RPMI7951 (cell line): ENCODE data around the gene GLO1. TPM values are rescaled to one million over a fixed set of nuclear protein-coding genes. Genes with fewer than 3 reads are reported as not detected.
"Not testable (repeated sequence)": the region's sequence is repeated elsewhere in the genome, so short reads cannot be mapped to it uniquely, and the experiment has no call there.

Experiments used
- DNase-seq: peaks from one replicate; pipeline ENCODE4 v3.0.0-alpha.2; 2012; ENCODE audit warnings: low read depth
- total RNA-seq: library from RNA; depleted of rRNA; stranded (reverse); fragments of >200 nt; shearing (Covaris generic); gene quantifications from 2 replicates; pipeline ENCODE4 v1.2.3, GENCODE V29; 2014

Gene GLO1
- total RNA-seq, 1 experiment from 2014 or later, result 263 TPM

DNA sequence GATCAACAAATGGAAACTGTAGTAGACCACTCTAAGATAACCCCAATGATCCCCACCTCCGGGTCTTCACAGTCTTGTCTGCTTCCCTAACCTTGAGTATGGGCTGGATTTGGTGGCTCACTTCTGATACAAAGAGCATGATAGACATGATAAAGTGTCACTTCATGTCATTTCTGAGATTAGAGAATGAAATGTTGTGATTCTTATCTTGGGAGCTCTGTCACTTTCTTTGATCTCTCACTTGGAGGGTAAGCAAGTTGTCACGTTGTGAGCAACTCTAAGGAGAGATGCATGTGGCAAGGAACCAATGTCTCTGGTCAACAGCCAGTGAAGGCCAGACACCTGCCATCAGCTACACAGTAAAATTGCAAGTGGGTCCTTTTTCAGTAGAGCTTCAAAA, 3.0 kb upstream of the GLO1 start:
- DNase-seq, result no peak

DNA sequence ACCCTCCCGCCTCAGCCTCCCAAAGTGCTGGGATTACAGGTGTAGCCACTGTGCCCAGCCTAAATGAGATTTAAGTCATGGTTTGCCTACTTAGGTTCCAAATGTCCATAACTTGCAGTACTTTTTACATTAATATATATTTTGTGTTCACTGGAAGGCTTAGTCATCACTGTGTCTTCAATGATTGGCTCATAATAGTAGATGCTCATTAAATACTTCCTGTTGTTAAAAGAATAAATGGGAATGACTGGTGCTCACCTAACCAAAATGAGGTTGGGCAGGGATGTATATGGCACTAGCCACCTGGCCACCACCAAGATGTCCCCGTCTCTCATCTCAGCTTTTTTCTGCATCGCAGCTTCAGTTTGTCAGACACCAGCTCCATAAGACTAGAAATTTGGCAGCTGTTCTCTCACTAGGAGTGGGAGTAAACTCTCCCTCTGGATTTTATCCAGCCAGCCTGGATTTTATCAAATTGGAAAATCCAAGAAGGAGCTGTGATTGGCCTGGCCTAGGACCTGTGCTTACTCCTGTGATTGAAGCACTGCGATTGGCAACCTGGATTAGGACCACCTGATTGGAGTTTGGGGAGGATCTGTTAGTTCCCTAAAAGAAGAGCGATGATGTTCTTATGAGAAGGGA, 1.1 kb upstream of the GLO1 start:
- no peak for DNase-seq

GRCh38 chr6:38701551-38701950, 1.4 kb downstream of the GLO1 start:
- DNase-seq, result no peak

- not testable (repeated sequence) for DNase-seq
Observed at GRCh38 chr6:38699702-38700101, 3.2 kb downstream of the GLO1 start.

GRCh38 chr6:38697846-38698245, 5.1 kb downstream of the GLO1 start:
- DNase-seq, result no peak

- DNase-seq, result no peak
Observed at GRCh38 chr6:38696345-38696744, 6.6 kb downstream of the GLO1 start.

GRCh38 chr6:38695933-38696332, 7.0 kb downstream of the GLO1 start:
- DNase-seq, result no peak

DNA sequence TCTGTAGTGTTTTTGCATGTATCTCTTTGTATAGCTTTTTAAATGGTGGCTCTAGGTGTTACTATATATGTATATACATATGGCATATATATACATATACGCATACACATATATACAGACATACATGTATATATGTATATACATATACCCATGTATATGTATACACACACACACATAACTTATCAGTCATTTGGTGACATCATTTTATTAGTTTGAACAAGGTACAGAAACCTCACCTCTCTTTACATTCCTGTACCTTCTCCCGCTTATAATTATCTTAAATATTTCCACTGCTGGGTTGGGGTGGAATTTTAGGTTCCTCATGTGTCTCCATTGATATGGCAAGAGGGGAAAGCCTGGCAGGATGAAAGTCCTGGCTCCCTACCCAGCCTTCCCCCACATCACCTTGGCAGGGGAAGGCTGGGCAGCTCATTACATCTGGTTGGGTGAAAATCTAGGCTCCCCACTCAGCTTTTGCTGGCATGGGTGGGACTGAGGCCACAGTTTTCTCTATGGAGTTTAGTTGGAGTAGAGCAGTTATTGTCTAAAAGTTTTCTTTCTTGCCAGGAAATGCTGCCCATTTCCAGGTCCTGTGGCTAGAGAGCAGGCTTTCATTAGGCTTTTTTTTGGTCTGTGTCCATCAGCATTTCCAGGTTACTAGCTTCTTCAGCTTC, 7.6 kb downstream of the GLO1 start:
- DNase-seq, result no peak

DNA sequence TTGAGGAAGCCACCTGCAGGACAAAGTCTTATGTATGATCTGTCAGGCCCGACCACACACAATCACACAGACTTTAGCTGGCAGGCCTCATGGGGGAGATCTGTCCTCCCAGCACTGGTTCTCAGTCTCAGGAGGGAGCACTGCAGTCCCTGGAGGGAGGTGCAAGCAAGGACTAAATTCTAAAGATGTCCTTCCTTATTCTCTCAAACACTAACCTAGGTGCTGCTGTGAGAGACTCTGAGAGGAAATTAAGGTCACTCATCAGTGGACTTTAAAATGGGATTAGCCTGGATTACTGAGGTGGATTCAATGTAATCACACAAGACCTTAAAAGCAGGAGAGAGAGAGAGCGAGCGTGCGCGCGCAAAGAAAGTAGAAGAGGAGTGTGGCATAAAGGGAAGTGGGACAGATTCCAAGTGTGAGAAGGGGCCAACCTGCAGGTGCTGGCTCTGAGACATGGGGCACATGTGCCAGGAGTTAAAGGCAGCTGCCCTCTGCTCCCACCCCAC, 14.3 kb downstream of the GLO1 start:
- no peak for DNase-seq

- DNase-seq, result no peak
Observed at GRCh38 chr6:38687549-38687948, 15.4 kb downstream of the GLO1 start.

- no peak for DNase-seq
Observed at GRCh38 chr6:38687043-38687353, 15.9 kb downstream of the GLO1 start.

GRCh38 chr6:38686270-38687042, 16.5 kb downstream of the GLO1 start:
- DNase-seq, result no peak

DNA sequence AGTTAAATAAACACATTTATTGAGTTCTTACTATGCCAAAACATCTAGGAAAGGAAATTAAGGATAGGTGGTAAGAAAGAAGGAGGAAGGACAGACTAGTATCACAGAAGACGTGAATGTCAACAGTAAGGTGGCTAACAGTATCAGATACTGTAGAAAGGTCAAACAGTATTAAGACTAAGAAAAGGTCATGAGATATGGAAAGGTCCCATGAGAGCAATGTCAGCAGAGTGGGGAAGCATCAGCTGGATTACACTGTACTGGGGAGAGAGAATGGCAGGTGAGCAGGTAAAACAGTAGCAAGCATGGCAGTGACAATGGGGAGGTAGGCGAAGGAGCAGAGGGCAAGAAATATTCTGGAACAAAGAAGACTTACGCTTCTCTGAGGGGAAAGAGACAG, 18.0 kb downstream of the GLO1 start:
- DNase-seq, result no peak

DNA sequence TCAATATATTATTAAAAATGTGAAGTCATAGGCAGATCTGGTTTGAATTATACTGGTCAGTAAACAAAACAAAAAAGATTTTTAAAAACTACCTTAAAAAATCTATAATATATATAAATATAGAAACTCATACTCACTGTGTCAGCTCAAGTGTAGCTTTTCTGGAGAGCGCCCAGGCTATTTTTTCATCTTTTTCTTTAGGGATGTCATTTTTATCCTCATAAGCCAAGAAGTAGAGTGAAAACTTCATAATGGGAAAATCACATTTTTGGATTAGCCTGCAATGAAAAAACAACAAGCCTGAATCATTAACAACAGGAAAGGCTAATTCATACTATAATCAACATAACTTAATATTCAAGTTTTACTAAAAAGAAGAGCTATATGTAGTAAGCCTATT, 18.7 kb downstream of the GLO1 start:
- no peak for DNase-seq

DNA sequence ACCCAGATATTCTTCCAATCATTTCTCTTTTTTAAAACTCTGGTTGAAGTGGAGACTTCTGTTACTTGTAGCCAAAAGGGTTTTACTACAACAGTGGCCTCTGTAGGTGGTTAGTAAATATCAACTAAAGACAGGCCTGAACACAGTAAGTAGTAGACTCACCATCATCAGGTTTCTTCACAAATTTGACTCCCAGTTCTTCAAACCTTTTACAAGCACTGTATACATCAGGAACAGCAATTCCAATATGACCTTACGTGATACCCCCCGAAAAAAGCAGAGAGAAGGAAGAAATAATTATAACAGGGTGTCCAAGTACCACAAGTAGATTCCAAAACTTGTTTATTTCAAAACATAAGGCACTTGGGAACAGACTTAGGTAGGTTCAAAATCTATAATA, 21.1 kb downstream of the GLO1 start:
- DNase-seq, result no peak

DNA sequence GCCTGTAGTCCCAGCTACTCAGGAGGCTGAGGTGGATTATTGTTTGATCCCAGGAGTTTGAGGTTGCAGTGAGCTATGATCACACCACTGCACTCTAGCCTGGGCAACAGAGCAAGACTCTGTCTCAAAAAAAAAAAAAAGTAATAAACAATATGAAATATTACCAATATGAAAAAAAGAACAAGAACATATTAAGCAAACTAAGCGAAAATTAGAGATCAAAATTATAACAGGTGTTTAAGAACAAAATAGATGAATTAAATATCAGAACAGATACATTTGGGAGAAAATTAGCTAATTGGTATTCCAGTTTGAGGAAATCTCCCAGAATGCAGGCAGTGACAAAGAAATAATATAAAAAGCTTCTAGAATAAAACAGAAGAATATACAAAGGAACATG, 23.3 kb downstream of the GLO1 start:
- no peak for DNase-seq

DNA sequence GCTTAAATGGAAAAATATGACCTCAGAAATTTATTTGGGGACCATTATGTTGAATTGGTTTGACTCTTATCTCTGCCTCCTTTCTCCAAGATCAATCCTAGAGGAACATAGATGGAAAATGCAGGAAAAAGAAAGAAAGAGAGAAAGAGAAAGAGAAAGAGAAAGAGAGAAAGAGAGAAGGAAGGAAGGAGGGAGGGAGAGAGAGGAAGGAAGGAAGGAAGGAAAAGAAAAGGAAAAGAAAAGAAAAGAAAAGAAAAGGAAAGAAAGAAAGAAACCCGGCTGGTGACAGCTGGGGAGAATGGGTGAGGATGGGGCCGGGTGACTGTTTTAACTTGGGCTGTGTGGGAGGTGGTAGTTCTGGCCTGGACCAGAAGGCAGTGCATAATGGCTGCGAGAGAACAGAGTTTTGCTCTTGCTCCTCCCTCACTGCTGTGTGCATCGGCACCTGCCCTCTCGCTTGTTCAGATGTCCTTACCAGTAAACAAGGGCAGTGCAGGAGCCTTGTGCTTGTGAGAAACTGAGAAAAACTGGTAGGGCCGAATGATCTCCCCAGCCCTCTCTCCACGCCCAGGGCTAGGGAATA, 24.7 kb downstream of the GLO1 start:
- no peak for DNase-seq

GRCh38 chr6:38676974-38677544, 25.9 kb downstream of the GLO1 start:
- DNase-seq, result no peak

GRCh38 chr6:38676236-38676973, 26.5 kb downstream of the GLO1 start:
- DNase-seq, result no peak

GRCh38 chr6:38673397-38674165, 29.4 kb downstream of the GLO1 start:
- no peak for DNase-seq
